K562 (cell line): ENCODE measurements around the gene FAM171A1. TPM values are rescaled to one million over a fixed set of nuclear protein-coding genes. Genes with fewer than 3 reads are reported as not detected.

Experiments
- CCNT2 ChIP-seq: IDR thresholded peaks from 2 replicates; pipeline ENCODE4 v1.6.1; 2011; ENCODE audit warnings: borderline replicate concordance, low read depth, mild to moderate bottlenecking, moderate library complexity, mixed read lengths, low read length; ENCODE audit not compliant: insufficient read length; ENCODE audit errors: extremely low read depth
- CREBBP ChIP-seq: IDR thresholded peaks from one replicate; pipeline ENCODE4 v1.6.1; 2012; ENCODE audit warnings: low read depth, mild to moderate bottlenecking, control low read depth, inconsistent platforms, low read length
- E2F6 ChIP-seq, 2 experiments: IDR thresholded peaks; 2 replicates each; pipeline ENCODE4 v1.6.1; 2011; ENCODE audit warnings: borderline replicate concordance in 1 of 2, control low read depth in 1 of 2, low read depth in 1 of 2, low read length in 1 of 2, mild to moderate bottlenecking in 1 of 2, mixed read lengths in 1 of 2, moderate library complexity in 1 of 2; ENCODE audit not compliant: insufficient read depth in 1 of 2, insufficient read length in 1 of 2, poor library complexity in 1 of 2, severe bottlenecking in 1 of 2; ENCODE audit errors: extremely low read depth in 1 of 2
- FOXM1 ChIP-seq, 2 experiments: fragments of 450-650 bp in 1 of 2; sonication (generic) in 1 of 2; formaldehyde crosslinking in 1 of 2; IDR thresholded peaks; 2 replicates each; pipeline versions ENCODE4 v1.6.1 to v1.9.0; 2017 to 2022; ENCODE audit warnings: low read depth in 2 of 2, mild to moderate bottlenecking in 2 of 2, missing genetic modification reagents in 1 of 2, moderate library complexity in 1 of 2
- GTF3C2 ChIP-seq: IDR thresholded peaks from 3 replicates; pipeline ENCODE4 v1.6.1; 2011; ENCODE audit warnings: borderline replicate concordance, mild to moderate bottlenecking, moderate library complexity; ENCODE audit not compliant: insufficient read length; ENCODE audit errors: extremely low read depth
- KHSRP ChIP-seq: fragments of 450-650 bp; IDR thresholded peaks from 2 replicates; pipeline ENCODE4 v1.6.1; 2017
- MAFK ChIP-seq: IDR thresholded peaks from 2 replicates; pipeline ENCODE4 v1.6.1; 2011; ENCODE audit warnings: low read length, improper control_type of control experiment
- MEF2A ChIP-seq: IDR thresholded peaks from 2 replicates; pipeline ENCODE4 v1.6.1; 2011; ENCODE audit warnings: low read depth, mild to moderate bottlenecking, low read length, moderate library complexity; ENCODE audit not compliant: control insufficient read depth
- NFATC3 ChIP-seq: fragments of 450-650 bp; IDR thresholded peaks from 2 replicates; pipeline ENCODE4 v1.6.1; 2017; ENCODE audit warnings: mild to moderate bottlenecking
- PHF8 ChIP-seq: fragments of 200-600 bp; sonication (generic); IDR thresholded peaks from 2 replicates; pipeline ENCODE4 v1.6.1; 2012; ENCODE audit warnings: mixed run types, mild to moderate bottlenecking, inconsistent platforms, low read length, moderate library complexity, borderline replicate concordance
- POU5F1 ChIP-seq: fragments of 150-350 bp; IDR thresholded peaks from 2 replicates; pipeline ENCODE4 v1.6.1; 2014; ENCODE audit warnings: borderline replicate concordance, low read length, low read depth, mild to moderate bottlenecking; ENCODE audit not compliant: partially characterized antibody
- RAD21 ChIP-seq, 2 experiments: fragments of 250-450 bp in 1 of 2; fragments of 450-650 bp in 1 of 2; sonication (Bioruptor Pico) in 1 of 2; formaldehyde crosslinking in 1 of 2; IDR thresholded peaks in 1 of 2; conservative IDR thresholded peaks in 1 of 2; 2 replicates each; pipeline versions ENCODE4 v1.4.0 to v1.8.0; 2020 to 2022; ENCODE audit warnings: mild to moderate bottlenecking in 2 of 2, moderate library complexity in 1 of 2
- RBM22 ChIP-seq: fragments of 200-400 bp; formaldehyde crosslinking; IDR thresholded peaks from 2 replicates; pipeline ENCODE4 v1.6.1; 2018; ENCODE audit warnings: low read length, low read depth; ENCODE audit not compliant: poor library complexity, severe bottlenecking
- SMAD4 ChIP-seq: fragments of 250-450 bp; sonication (Bioruptor Pico); conservative IDR thresholded peaks from 2 replicates; pipeline ENCODE4 v1.8.0; 2021; ENCODE audit warnings: inconsistent platforms, mild to moderate bottlenecking, moderate library complexity
- VEZF1 ChIP-seq: fragments of 200-800 bp; sonication (Bioruptor generic); IDR thresholded peaks from 2 replicates; pipeline ENCODE4 v1.6.1; 2017; ENCODE audit warnings: missing genetic modification characterization, missing compliant biosample characterization
- ZBTB7A ChIP-seq: IDR thresholded peaks from 2 replicates; pipeline ENCODE4 v1.6.1; 2011; ENCODE audit warnings: low read depth, mild to moderate bottlenecking, low read length, moderate library complexity, borderline replicate concordance; ENCODE audit not compliant: control insufficient read depth
- ZNF655 ChIP-seq: fragments of 250-450 bp; sonication (Bioruptor Pico); IDR thresholded peaks from 2 replicates; pipeline ENCODE4 v1.5.0; 2021
- ZNF668 ChIP-seq: fragments of 250-450 bp; sonication (Bioruptor Pico); IDR thresholded peaks from 2 replicates; pipeline ENCODE4 v1.8.0; 2022; ENCODE audit warnings: mild to moderate bottlenecking, inconsistent platforms
- polyA plus RNA-seq, 8 experiments: library from polyadenylated mRNA; depleted of rRNA in 4 of 8; stranded (reverse) in 5 of 8; unstranded in 3 of 8; fragments of >200 nt; fragmentation: Nextera tagmentation in 2 of 8; fragmentation: Illumina TruSeq in 1 of 8; extraction: Ambion mirVana in 2 of 8; extraction: Trizol in 1 of 8; gene quantifications; 2 replicates each; pipeline versions ENCODE4 v1.2.1 to v1.2.3, GENCODE V29; 2011 to 2014; ENCODE audit warnings: inconsistent platforms in 1 of 8, missing spikeins in 1 of 8
- total RNA-seq, 7 experiments: library from RNA; depleted of rRNA in 6 of 7; stranded (reverse); fragments of >200 nt in 6 of 7; fragmentation: Illumina TruSeq in 2 of 7; extraction: Trizol in 2 of 7; gene quantifications; 2 replicates each; pipeline versions ENCODE4 v1.2.1 to v1.2.3, GENCODE V29; 2011 to 2021; ENCODE audit warnings: low replicate concordance in 1 of 7

The FAM171A1 gene
- total and polyA plus RNA-seq, 9 of the 15 experiments (the other 6 are each of a cell fraction or from before 2014, with no cell fraction given) = 0.51 to 8.2 (median 4.8) TPM

GRCh38 chr10:15370856-15371701 is at the start of gene FAM171A1 (continued):
- TF ChIP-seq MEF2A (no peak), MAFK (no peak), PHF8 (peak; percentile 49; the same call in 1 of the 2 replicates), ZNF655 (no peak), VEZF1 (CRISPR knock-in tag) (peak; percentile 67), RAD21 (CRISPR knock-in tag; conservative IDR thresholded peaks at IDR 0.05 in 1 of 2, IDR thresholded peaks at IDR 0.05 in 1 of 2) (peak in 1 of 2 experiments; percentile 58; a peak in 2 of 4 replicates), KHSRP (no peak), CCNT2 (no peak), GTF3C2 (no peak), NFATC3 (no peak), SMAD4 (CRISPR knock-in tag) (peak; percentile 60), POU5F1 (no peak), ZNF668 (CRISPR knock-in tag) (no peak), ZBTB7A (peak; percentile 73; the same call in 1 of the 2 replicates), E2F6 (IDR thresholded peaks at IDR 0.05; ENCODE audit: borderline replicate concordance in 1 of 2, extremely low read depth in 1 of 2, insufficient read depth in 1 of 2, insufficient read length in 1 of 2, low read depth in 1 of 2, low read length in 1 of 2, poor library complexity in 1 of 2, severe bottlenecking in 1 of 2) (peak; percentile 18), FOXM1 (IDR thresholded peaks at IDR 0.05; ENCODE audit: low read depth) (no peak), FOXM1 (CRISPR knock-in tag; IDR thresholded peaks at IDR 0.05; ENCODE audit: low read depth) (no peak), RBM22 (no peak), CREBBP (no peak)
